ENCODE results near the gene FBRSL1. TPM values are rescaled to one million over a fixed set of nuclear protein-coding genes. Genes with fewer than 3 reads are reported as not detected.
A peak's percentile ranks its signal among the peaks of the same experiment; 100 is the strongest.

FBRSL1 gene
- total and polyA plus RNA-seq, 9 donors: 6.9 to 72.9 (median 54.2) TPM

GRCh38 chr12:132547205-132547740 lies 57.3 kb downstream of the FBRSL1 start:
- H3K36me3 ChIP-seq (ENCODE audit: control insufficient read depth, insufficient read depth, low read length): peaks cover 8% of the 10 kb centered on the region
- no peak for DNase-seq
- H3K27me3 ChIP-seq (ENCODE audit: control insufficient read depth, insufficient read depth, low read length): peaks cover 3% of the 10 kb centered on the region
- no peaks in the 10 kb centered on the region for H3K9me3 ChIP-seq (replicated peaks; ENCODE audit: control insufficient read depth, low read depth, low read length)
- 67% methylated on average over 16 of the region's 21 CpGs for WGBS (ENCODE audit: insufficient coverage)
- peaks cover 41% of the 10 kb centered on the region for H3K4me1 ChIP-seq (ENCODE audit: control insufficient read depth, insufficient read depth, low read length)
- no peak overlapping the region for H3K4me3 ChIP-seq (ENCODE audit: low read length)
- peak overlapping the region; percentile 6 for H3K27ac ChIP-seq (ENCODE audit: low read length)

DNA sequence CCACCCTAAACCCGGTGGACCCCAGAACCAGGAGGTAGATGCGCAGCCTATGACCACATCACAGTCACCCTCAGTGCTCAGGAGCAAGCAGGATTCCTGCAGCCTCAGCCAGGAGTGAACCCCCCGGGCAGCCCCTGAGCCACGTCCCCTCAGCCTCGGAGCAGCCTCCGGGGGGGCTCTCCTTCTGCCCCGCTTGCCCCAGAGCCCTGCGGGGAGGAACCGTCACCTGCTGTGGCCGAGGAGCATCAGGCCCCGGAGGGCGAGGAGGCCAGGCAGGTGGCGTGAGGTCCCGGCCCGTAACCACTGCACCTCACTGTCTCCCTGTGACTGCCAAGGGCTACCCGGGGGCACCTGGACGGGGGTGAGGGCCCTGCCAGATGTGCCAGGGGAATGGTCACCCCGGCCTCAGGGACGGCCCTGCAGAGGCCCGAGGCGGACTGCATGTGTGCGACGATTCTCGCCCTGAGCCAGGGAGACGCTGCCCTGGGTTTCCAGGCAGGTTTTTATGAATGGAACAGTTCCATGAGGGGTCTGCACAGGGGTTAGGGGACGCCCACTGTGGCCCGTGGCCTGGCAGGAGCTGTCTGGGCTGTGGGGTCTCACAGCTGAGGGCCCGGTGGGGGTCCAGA lies 58.6 kb downstream of the FBRSL1 start:
- no peak overlapping the region for H3K4me3 ChIP-seq (ENCODE audit: low read length)
- no peaks in the 10 kb centered on the region for H3K9me3 ChIP-seq (replicated peaks; ENCODE audit: control insufficient read depth, low read depth, low read length)
- peaks cover 3% of the 10 kb centered on the region for H3K27me3 ChIP-seq (ENCODE audit: control insufficient read depth, insufficient read depth, low read length)
- peaks cover 41% of the 10 kb centered on the region for H3K4me1 ChIP-seq (ENCODE audit: control insufficient read depth, insufficient read depth, low read length)
- WGBS (ENCODE audit: insufficient coverage): 91% methylated on average over 22 of the region's 28 CpGs
- no peak overlapping the region for H3K27ac ChIP-seq (ENCODE audit: low read length)
- H3K36me3 ChIP-seq (ENCODE audit: control insufficient read depth, insufficient read depth, low read length): peaks cover 17% of the 10 kb centered on the region
- no peak for DNase-seq

DNA sequence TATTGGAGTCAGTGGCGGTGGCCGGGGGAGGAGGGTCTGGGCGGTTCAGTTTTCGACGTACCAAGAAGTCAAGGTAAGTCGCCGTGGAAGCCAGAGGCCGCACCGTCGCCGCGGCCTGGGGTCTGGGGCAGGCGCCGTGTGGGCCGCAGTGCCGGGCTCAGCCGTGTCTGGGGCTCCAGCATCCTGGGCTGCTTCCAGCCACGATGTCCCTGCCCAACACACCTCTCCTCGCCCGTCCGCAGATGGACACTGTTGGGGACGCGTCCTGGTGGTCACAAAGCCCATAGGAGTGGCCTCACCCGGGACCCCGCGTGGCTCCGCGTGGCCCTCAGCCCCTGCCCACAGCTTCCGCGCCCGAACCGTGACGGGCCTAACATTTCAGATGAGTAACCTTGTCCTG lies 59.1 kb downstream of the FBRSL1 start:
- Histone ChIP-seq H3K4me3 (ENCODE audit: low read length) (no peak overlapping the region), H3K27me3 (ENCODE audit: control insufficient read depth, insufficient read depth, low read length) (peaks cover 3% of the 10 kb centered on the region), H3K36me3 (ENCODE audit: control insufficient read depth, insufficient read depth, low read length) (peaks cover 22% of the 10 kb centered on the region), H3K4me1 (ENCODE audit: control insufficient read depth, insufficient read depth, low read length) (peaks cover 41% of the 10 kb centered on the region), H3K9me3 (replicated peaks; ENCODE audit: control insufficient read depth, low read depth, low read length) (no peaks in the 10 kb centered on the region), H3K27ac (ENCODE audit: low read length) (no peak overlapping the region)
- WGBS (ENCODE audit: insufficient coverage): 94% methylated on average over 33 of the region's 33 CpGs
- DNase-seq: no peak

GRCh38 chr12:132550014-132550802 lies 60.3 kb downstream of the FBRSL1 start:
- Histone ChIP-seq H3K27me3 (ENCODE audit: control insufficient read depth, insufficient read depth, low read length) (peaks cover 3% of the 10 kb centered on the region), H3K4me1 (ENCODE audit: control insufficient read depth, insufficient read depth, low read length) (peaks cover 41% of the 10 kb centered on the region), H3K36me3 (ENCODE audit: control insufficient read depth, insufficient read depth, low read length) (peaks cover 24% of the 10 kb centered on the region), H3K4me3 (ENCODE audit: low read length) (no peak overlapping the region), H3K27ac (ENCODE audit: low read length) (no peak overlapping the region), H3K9me3 (replicated peaks; ENCODE audit: control insufficient read depth, low read depth, low read length) (no peaks in the 10 kb centered on the region)
- WGBS (ENCODE audit: insufficient coverage): 36% methylated on average over 42 of the region's 43 CpGs
- peak; percentile 52 for DNase-seq

DNA sequence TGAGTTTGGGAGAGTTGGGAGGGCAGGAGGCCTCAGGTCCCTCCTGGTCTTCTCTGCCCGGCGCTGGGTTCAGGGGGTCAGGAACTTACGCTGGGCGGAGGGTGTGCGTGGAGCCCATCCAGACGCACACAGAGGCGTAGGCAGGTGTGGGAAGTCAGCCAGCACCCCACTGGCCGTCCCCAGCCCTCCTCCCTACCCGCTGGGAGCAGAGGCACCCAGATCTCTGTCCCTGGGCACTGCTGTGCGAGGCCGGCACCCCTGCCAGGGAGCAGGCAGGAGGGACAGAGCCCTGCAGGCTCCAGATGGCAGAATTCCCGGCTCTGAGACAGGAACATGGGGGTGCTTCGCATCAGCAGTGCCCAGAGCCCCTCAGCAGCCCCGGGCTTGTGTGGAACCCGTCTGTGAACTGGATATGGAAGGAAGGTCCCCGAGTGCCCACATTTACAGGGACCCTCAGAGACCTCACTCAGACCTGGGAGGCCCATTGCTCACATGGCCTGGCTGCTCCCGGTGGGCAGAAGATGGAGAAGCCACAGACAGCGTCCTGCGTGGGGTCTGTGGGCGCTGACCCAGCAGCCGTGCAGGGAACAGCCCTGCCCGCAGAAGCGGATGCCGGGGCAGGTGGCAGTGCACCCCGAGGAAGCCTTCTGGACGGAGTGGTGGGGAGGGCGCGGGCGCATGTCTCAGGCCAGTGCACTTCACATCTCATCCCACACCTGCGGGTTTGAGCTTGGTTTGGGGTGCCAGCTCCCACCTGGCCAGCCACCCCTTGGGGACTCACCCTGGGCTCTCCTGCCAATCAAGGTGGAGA lies 61.1 kb downstream of the FBRSL1 start:
- Histone ChIP-seq H3K4me3 (ENCODE audit: low read length) (no peak overlapping the region), H3K4me1 (ENCODE audit: control insufficient read depth, insufficient read depth, low read length) (peaks cover 34% of the 10 kb centered on the region), H3K9me3 (replicated peaks; ENCODE audit: control insufficient read depth, low read depth, low read length) (no peaks in the 10 kb centered on the region), H3K27me3 (ENCODE audit: control insufficient read depth, insufficient read depth, low read length) (peaks cover 3% of the 10 kb centered on the region), H3K27ac (ENCODE audit: low read length) (no peak overlapping the region), H3K36me3 (ENCODE audit: control insufficient read depth, insufficient read depth, low read length) (peaks cover 24% of the 10 kb centered on the region)
- no peak for DNase-seq
- 85% methylated on average over 28 of the region's 30 CpGs for WGBS (ENCODE audit: insufficient coverage)

GRCh38 chr12:132551641-132552031 lies 61.7 kb downstream of the FBRSL1 start:
- Histone ChIP-seq H3K27me3 (ENCODE audit: control insufficient read depth, insufficient read depth, low read length) (peaks cover 3% of the 10 kb centered on the region), H3K4me3 (ENCODE audit: low read length) (no peak overlapping the region), H3K36me3 (ENCODE audit: control insufficient read depth, insufficient read depth, low read length) (peaks cover 24% of the 10 kb centered on the region), H3K9me3 (replicated peaks; ENCODE audit: control insufficient read depth, low read depth, low read length) (no peaks in the 10 kb centered on the region), H3K4me1 (ENCODE audit: control insufficient read depth, insufficient read depth, low read length) (peaks cover 28% of the 10 kb centered on the region), H3K27ac (ENCODE audit: low read length) (no peak overlapping the region)
- DNase-seq: no peak
- 86% methylated on average over 13 of the region's 16 CpGs for WGBS (ENCODE audit: insufficient coverage)

- H3K4me1 ChIP-seq (ENCODE audit: control insufficient read depth, insufficient read depth, low read length): peaks cover 20% of the 10 kb centered on the region
- peaks cover 16% of the 10 kb centered on the region for H3K36me3 ChIP-seq (ENCODE audit: control insufficient read depth, insufficient read depth, low read length)
- DNase-seq: peak; percentile 30
- H3K4me3 ChIP-seq (ENCODE audit: low read length): no peak overlapping the region
- peaks cover 2% of the 10 kb centered on the region for H3K27me3 ChIP-seq (ENCODE audit: control insufficient read depth, insufficient read depth, low read length)
- no peak overlapping the region for H3K27ac ChIP-seq (ENCODE audit: low read length)
- 81% methylated on average over 40 of the region's 53 CpGs for WGBS (ENCODE audit: insufficient coverage)
- H3K9me3 ChIP-seq (replicated peaks; ENCODE audit: control insufficient read depth, low read depth, low read length): no peaks in the 10 kb centered on the region
Measured at GRCh38 chr12:132554845-132555630, 65.1 kb downstream of the FBRSL1 start.

DNA sequence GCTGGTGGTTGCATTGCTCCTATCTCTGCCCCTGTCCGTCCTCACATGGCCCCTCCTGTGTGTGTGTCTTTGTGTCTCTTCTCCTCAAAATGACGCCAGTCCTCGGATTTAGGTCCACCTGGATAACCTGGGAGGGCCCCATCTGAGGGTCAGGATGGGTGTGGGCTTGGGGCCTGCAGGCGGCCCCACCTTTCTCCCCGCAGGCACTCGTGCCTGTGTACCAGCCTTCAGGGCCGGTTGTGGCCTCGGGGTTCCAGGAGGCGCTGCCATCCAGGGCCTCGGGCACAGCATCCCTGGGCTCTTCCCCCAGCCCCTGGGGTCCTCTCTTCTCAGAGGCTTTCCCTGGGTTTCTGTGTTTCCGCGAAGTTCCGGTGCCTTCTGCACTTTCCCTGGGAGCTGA lies 65.7 kb downstream of the FBRSL1 start:
- Histone ChIP-seq H3K9me3 (replicated peaks; ENCODE audit: control insufficient read depth, low read depth, low read length) (no peaks in the 10 kb centered on the region), H3K27me3 (ENCODE audit: control insufficient read depth, insufficient read depth, low read length) (peaks cover 2% of the 10 kb centered on the region), H3K4me3 (ENCODE audit: low read length) (no peak overlapping the region), H3K4me1 (ENCODE audit: control insufficient read depth, insufficient read depth, low read length) (peaks cover 16% of the 10 kb centered on the region), H3K36me3 (ENCODE audit: control insufficient read depth, insufficient read depth, low read length) (peaks cover 16% of the 10 kb centered on the region), H3K27ac (ENCODE audit: low read length) (no peak overlapping the region)
- no peak for DNase-seq
- 88% methylated on average over 10 of the region's 13 CpGs for WGBS (ENCODE audit: insufficient coverage)

GRCh38 chr12:132556216-132556615 lies 66.3 kb downstream of the FBRSL1 start:
- no peak overlapping the region for H3K27ac ChIP-seq (ENCODE audit: low read length)
- 93% methylated on average over 9 of the region's 16 CpGs for WGBS (ENCODE audit: insufficient coverage)
- peaks cover 4% of the 10 kb centered on the region for H3K27me3 ChIP-seq (ENCODE audit: control insufficient read depth, insufficient read depth, low read length)

More at GRCh38 chr12:132556216-132556615, 66.3 kb downstream of the FBRSL1 start:
- no peak overlapping the region for H3K4me3 ChIP-seq (ENCODE audit: low read length)
- no peaks in the 10 kb centered on the region for H3K9me3 ChIP-seq (replicated peaks; ENCODE audit: control insufficient read depth, low read depth, low read length)
- peaks cover 16% of the 10 kb centered on the region for H3K36me3 ChIP-seq (ENCODE audit: control insufficient read depth, insufficient read depth, low read length)
- DNase-seq: no peak
- peaks cover 19% of the 10 kb centered on the region for H3K4me1 ChIP-seq (ENCODE audit: control insufficient read depth, insufficient read depth, low read length)

Measured in muscle of leg (tissue), 11 donors.